Vagina (tissue), 2 donors: Measurements from ENCODE around the gene MEIKIN. TPM values are rescaled to one million over a fixed set of nuclear protein-coding genes. Genes with fewer than 3 reads are reported as not detected.

Source experiments
- DNase-seq, 2 donors: peaks; one replicate each; pipeline ENCODE4 v3.0.0-alpha.2; 2017; ENCODE audit errors: extremely low spot score in 2 of 2
- H3K27ac ChIP-seq: fragments of 200-600 bp; sonication (generic); one replicate; pipeline ENCODE4 v1.5.1; 2019
- H3K27me3 ChIP-seq: fragments of 200-600 bp; sonication (generic); one replicate; pipeline ENCODE4 v1.5.1; 2019
- H3K36me3 ChIP-seq, 2 donors: fragments of 200-600 bp; sonication (generic); one replicate each; pipeline ENCODE4 v1.5.1; 2017 to 2019
- H3K4me1 ChIP-seq: fragments of 200-600 bp; sonication (generic); one replicate; pipeline ENCODE4 v1.5.1; 2019
- H3K4me3 ChIP-seq, 2 donors: fragments of 200-600 bp; sonication (generic); 1 replicate in 1 of 2; 2 replicates in 1 of 2; pipeline ENCODE4 v1.5.1; 2016 to 2019
- H3K9me3 ChIP-seq: fragments of 200-600 bp; sonication (generic); one replicate; pipeline ENCODE4 v1.5.1; 2019
- CTCF ChIP-seq, 3 experiments: fragments of 450-650 bp in 2 of 3; fragments of 200-600 bp in 1 of 3; sonication (generic) in 1 of 3; IDR thresholded peaks; one replicate each; pipeline ENCODE4 v1.5.1; 2017 to 2019; ENCODE audit warnings: antibody characterized with exemption in 3 of 3, mild to moderate bottlenecking in 2 of 3, moderate library complexity in 2 of 3
- POLR2A ChIP-seq, 2 donors: fragments of 450-650 bp; IDR thresholded peaks; one replicate each; pipeline ENCODE4 v1.6.1; 2017; ENCODE audit warnings: antibody characterized with exemption in 2 of 2, mild to moderate bottlenecking in 2 of 2, moderate library complexity in 2 of 2
- POLR2AphosphoS5 ChIP-seq, 2 donors: sonication (generic); formaldehyde crosslinking; IDR thresholded peaks; one replicate each; pipeline ENCODE4 v1.9.0; 2017; ENCODE audit warnings: antibody characterized with exemption in 2 of 2, mild to moderate bottlenecking in 2 of 2, low read depth in 1 of 2; ENCODE audit not compliant: insufficient read depth in 1 of 2
- intact Hi-C: fragments of 100-400 bp; cut with DNase I; formaldehyde crosslinking; loops from one replicate; pipeline ENCODE4 v1.15.1; 2023
- total RNA-seq: library from RNA; depleted of rRNA; stranded (reverse); fragments of >200 nt; gene quantifications from one replicate; pipeline ENCODE4 v1.2.3, GENCODE V29; 2016

Gene MEIKIN
- total RNA-seq, 1 donor from 2014 or later = not detected

- H3K27me3 ChIP-seq = no peaks in the 10 kb centered on the region
- no peak for DNase-seq
- intact Hi-C loops = loop anchor here (5.0 kb wide), 1 partner anchor 1157 kb away; no protein-coding TSS in a partner anchor
- no peaks in the 10 kb centered on the region for H3K4me1 ChIP-seq
- TF ChIP-seq CTCF (IDR thresholded peaks at IDR 0.05) (no peak), POLR2AphosphoS5 (IDR thresholded peaks at IDR 0.05; ENCODE audit: insufficient read depth in 1 of 2, low read depth in 1 of 2) (no peak), POLR2A (IDR thresholded peaks at IDR 0.05) (no peak)
- H3K4me3 ChIP-seq = no peak overlapping the region
- H3K36me3 ChIP-seq = no peaks in the 10 kb centered on the region
- H3K27ac ChIP-seq = no peak overlapping the region
- no peaks in the 10 kb centered on the region for H3K9me3 ChIP-seq
These were observed 1.5 kb downstream of the MEIKIN start for GRCh38 chr5:131943916-131944315.

- Histone ChIP-seq H3K4me3 (no peak overlapping the region), H3K4me1 (no peaks in the 10 kb centered on the region), H3K36me3 (no peaks in the 10 kb centered on the region), H3K27me3 (no peaks in the 10 kb centered on the region), H3K27ac (no peak overlapping the region), H3K9me3 (no peaks in the 10 kb centered on the region)
- no peak for TF ChIP-seq POLR2AphosphoS5 (IDR thresholded peaks at IDR 0.05; ENCODE audit: insufficient read depth in 1 of 2, low read depth in 1 of 2)
- intact Hi-C loops = loop anchor here (5.0 kb wide), 1 partner anchor 1155 kb away; no protein-coding TSS in a partner anchor
- no peak for DNase-seq
These were observed 3.4 kb downstream of the MEIKIN start for GRCh38 chr5:131942016-131942415.

- intact Hi-C loops = loop anchor here (5.0 kb wide), 1 partner anchor 1153 kb away; no protein-coding TSS in a partner anchor
- H3K4me3 ChIP-seq = no peak overlapping the region
- H3K9me3 ChIP-seq = no peaks in the 10 kb centered on the region
- H3K27me3 ChIP-seq = no peaks in the 10 kb centered on the region
- no peaks in the 10 kb centered on the region for H3K4me1 ChIP-seq
- TF ChIP-seq POLR2A (IDR thresholded peaks at IDR 0.05) (no peak), CTCF (IDR thresholded peaks at IDR 0.05) (no peak), POLR2AphosphoS5 (IDR thresholded peaks at IDR 0.05; ENCODE audit: insufficient read depth in 1 of 2, low read depth in 1 of 2) (no peak)
- DNase-seq = no peak
- no peaks in the 10 kb centered on the region for H3K36me3 ChIP-seq
- H3K27ac ChIP-seq = no peak overlapping the region
These were observed 5.6 kb downstream of the MEIKIN start for GRCh38 chr5:131939690-131940345.

GRCh38 chr5:131932235-131932634, 13.2 kb downstream of the MEIKIN start:
- Histone ChIP-seq H3K36me3 (no peaks in the 10 kb centered on the region), H3K27me3 (no peaks in the 10 kb centered on the region), H3K27ac (no peak overlapping the region), H3K9me3 (no peaks in the 10 kb centered on the region), H3K4me1 (no peaks in the 10 kb centered on the region), H3K4me3 (no peak overlapping the region)
- TF ChIP-seq POLR2A (IDR thresholded peaks at IDR 0.05) (no peak), CTCF (IDR thresholded peaks at IDR 0.05) (no peak)
- DNase-seq = no peak
- intact Hi-C loops = no loop called here

GRCh38 chr5:131928957-131929356, 16.5 kb downstream of the MEIKIN start:
- Histone ChIP-seq H3K27me3 (no peaks in the 10 kb centered on the region), H3K27ac (no peak overlapping the region), H3K36me3 (no peaks in the 10 kb centered on the region), H3K4me3 (no peak overlapping the region), H3K9me3 (no peaks in the 10 kb centered on the region), H3K4me1 (no peaks in the 10 kb centered on the region)
- TF ChIP-seq CTCF (IDR thresholded peaks at IDR 0.05) (no peak), POLR2A (IDR thresholded peaks at IDR 0.05) (no peak), POLR2AphosphoS5 (IDR thresholded peaks at IDR 0.05; ENCODE audit: insufficient read depth in 1 of 2, low read depth in 1 of 2) (no peak)
- no peak for DNase-seq
- intact Hi-C loops = no loop called here
